ENCODE measurements around the gene NDST1. TPM values are rescaled to one million over a fixed set of nuclear protein-coding genes. Genes with fewer than 3 reads are reported as not detected.
A peak's percentile ranks its signal among the peaks of the same experiment; 100 is the strongest.

Gene NDST1
- total and polyA plus RNA-seq, 12 donors = 14.8 to 86.1 (median 58.5) TPM

DNA sequence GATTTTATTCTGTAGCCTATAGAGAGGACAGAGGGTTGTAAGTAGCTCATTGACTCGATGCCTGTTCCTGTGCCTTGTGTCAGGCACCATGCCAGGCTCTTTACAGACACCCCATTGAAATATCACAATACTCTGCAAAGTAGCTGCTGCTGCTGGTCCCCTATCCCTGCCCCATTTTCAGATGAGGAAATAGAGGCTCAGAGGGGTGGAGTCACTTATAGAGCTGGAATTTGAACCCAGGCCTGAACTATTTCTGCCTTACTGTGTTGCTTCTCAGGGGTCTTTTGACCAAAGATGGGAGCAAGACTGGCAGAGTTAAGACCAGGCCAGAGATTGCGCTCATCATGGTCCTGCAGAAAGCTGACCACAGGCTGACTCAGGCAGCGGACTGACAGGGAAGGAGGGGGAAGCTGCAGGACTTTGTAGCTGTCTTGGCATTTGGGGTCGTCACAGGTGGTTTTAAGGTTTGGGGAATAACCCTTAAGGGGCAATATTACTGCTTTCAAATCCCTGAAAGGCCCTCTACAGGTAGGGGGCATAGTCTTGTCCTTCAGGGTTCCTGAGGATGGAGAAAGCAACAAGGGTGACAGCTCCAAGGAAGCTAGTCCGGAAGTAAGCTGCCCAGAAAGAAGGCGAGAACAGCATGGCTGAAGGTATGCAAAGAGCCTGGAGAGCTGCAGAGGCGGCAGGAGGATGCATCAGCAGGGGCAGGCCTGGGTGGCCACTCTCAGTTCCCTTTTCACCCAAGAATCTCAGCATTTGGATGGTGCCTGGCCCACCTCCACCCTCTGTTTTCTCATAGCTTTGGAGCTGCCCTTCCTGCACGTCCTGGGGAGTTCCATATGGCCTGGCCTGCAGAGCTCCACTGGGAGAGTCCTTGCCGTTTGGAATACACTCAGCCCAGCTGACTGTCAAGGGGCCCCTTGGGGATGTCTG, 18.3 kb upstream of the NDST1 start:
- Histone ChIP-seq H3K27ac (peak overlapping the region; percentile 90 to 99 (median 96)), H3K27me3 (no peaks in the 10 kb centered on the region), H3K9me3 (no peaks in the 10 kb centered on the region), H3K4me3 (peak overlapping the region in 3 of 10 donors; percentile 6 to 94 (median 94)), H3K4me1 (peaks cover 45 to 87% (median 70%) of the 10 kb centered on the region in 9 donors), H3K36me3 (peaks cover 0 to 15% (median 0%) of the 10 kb centered on the region in 9 donors)
- 39 to 41% methylated on average over 9 of the region's 9 CpGs for WGBS, 2 donors
- peak in 3 of 8 donors; percentile 3 to 4 (median 3) for ATAC-seq
- DNase-seq = peak in 1 of 2 donors; percentile 37
- TF ChIP-seq, protein P1, sequence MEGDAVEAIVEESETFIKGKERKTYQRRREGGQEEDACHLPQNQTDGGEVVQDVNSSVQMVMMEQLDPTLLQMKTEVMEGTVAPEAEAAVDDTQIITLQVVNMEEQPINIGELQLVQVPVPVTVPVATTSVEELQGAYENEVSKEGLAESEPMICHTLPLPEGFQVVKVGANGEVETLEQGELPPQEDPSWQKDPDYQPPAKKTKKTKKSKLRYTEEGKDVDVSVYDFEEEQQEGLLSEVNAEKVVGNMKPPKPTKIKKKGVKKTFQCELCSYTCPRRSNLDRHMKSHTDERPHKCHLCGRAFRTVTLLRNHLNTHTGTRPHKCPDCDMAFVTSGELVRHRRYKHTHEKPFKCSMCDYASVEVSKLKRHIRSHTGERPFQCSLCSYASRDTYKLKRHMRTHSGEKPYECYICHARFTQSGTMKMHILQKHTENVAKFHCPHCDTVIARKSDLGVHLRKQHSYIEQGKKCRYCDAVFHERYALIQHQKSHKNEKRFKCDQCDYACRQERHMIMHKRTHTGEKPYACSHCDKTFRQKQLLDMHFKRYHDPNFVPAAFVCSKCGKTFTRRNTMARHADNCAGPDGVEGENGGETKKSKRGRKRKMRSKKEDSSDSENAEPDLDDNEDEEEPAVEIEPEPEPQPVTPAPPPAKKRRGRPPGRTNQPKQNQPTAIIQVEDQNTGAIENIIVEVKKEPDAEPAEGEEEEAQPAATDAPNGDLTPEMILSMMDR (IDR thresholded peaks at IDR 0.05) = peak in 1 of 9 donors; percentile 3
- intact Hi-C loops (cut with DNase I) = loop anchor here in 8 of 10 donors (1.0 to 10.0 kb wide), 5 partner anchors 27 to 55 kb away; no protein-coding TSS in a partner anchor

DNA sequence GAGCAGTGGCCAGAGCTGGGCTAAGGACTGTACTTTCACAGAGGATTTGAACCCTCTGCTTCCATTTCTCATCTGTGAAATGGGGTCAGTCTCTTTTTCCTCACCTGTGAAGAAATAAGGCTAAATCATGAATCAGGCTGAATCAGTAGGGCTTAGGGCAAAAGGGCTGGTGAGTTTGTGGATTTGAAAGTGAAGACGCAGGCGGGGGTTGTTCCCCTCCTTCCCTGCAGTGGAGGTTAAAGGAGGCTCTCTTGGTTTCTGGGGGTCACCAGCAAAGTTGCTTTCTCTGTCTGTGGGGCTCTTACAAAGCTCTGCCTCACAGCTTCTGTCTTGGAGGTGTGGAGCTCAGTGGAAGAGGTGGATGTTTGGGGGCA, 17.6 kb upstream of the NDST1 start:
- Histone ChIP-seq H3K27ac (peak overlapping the region; percentile 90 to 99 (median 96)), H3K36me3 (peaks cover 0 to 20% (median 0%) of the 10 kb centered on the region in 9 donors), H3K4me1 (peaks cover 45 to 80% (median 67%) of the 10 kb centered on the region in 9 donors), H3K27me3 (no peaks in the 10 kb centered on the region), H3K4me3 (peak overlapping the region in 2 of 10 donors; percentile 6 to 94), H3K9me3 (no peaks in the 10 kb centered on the region)
- DNase-seq (no peak), ATAC-seq (no peak)
- intact Hi-C loops (cut with DNase I) = loop anchor here in 1 of 10 donors (1.0 kb wide), 1 partner anchor 28 kb away; no protein-coding TSS in a partner anchor
- TF ChIP-seq, protein P1 (IDR thresholded peaks at IDR 0.05) = no peak
- 78 to 79% methylated on average over 2 of the region's 2 CpGs for WGBS, 2 donors

DNA sequence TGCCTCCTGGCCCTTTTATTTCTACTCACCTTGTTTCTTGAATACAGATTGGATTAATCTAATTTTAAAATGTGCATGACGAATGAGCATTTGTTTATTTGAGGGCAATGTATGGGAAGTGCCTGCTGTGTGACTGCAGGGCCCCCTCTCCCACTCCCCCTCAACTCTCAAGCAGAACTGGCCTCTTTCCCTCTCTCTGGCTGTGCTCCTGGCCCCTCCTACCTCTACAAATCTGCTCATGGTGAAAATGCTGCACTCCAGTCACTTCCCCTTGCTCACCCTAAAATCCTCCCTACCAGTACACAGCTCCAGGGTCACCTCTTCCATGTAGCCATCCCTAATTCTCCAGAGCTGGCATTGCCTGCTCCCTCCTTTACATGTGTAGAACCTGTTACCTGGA, 17.2 kb upstream of the NDST1 start:
- TF ChIP-seq, protein P1 (IDR thresholded peaks at IDR 0.05) = no peak
- peaks cover 0 to 24% (median 0%) of the 10 kb centered on the region in 9 donors for H3K36me3 ChIP-seq
- no peak for ATAC-seq
- no peak overlapping the region for H3K4me3 ChIP-seq
- 17 to 41% methylated on average over 1 of the region's 1 CpG for WGBS, 2 donors
- no peaks in the 10 kb centered on the region for H3K9me3 ChIP-seq
- H3K27me3 ChIP-seq = no peaks in the 10 kb centered on the region
- peaks cover 45 to 77% (median 68%) of the 10 kb centered on the region in 9 donors for H3K4me1 ChIP-seq
- DNase-seq = no peak
- intact Hi-C loops (cut with DNase I) = loop anchor here in 1 of 10 donors (1.0 kb wide), 1 partner anchor 28 kb away; no protein-coding TSS in a partner anchor
- peak overlapping the region in 9 of 10 donors; percentile 90 to 99 (median 98) for H3K27ac ChIP-seq

DNA sequence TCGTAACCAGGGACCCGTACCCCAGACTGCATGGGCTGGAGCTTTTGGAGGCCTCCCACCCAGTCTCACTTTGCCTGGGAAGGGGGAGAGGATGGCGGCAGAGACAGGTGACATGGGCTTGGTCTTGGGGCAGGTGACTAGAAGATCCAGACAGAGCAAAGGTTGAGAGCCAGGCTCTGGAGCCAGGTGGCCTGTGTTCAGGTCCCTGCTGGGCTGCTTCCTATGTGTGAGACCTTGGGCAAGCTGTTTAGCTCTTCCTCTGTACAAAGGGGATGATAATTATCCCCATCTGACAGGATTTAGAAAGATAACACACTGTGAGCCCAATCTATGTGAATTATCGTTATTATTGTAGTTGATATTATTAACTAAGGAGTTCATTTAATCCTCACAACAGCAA, 16.1 kb upstream of the NDST1 start:
- intact Hi-C loops (cut with DNase I) = no loop called here
- DNase-seq = no peak

More for the DNA sequence above, 16.1 kb upstream of the NDST1 start:
- no peak overlapping the region for H3K4me3 ChIP-seq
- H3K36me3 ChIP-seq = peaks cover 0 to 29% (median 0%) of the 10 kb centered on the region in 9 donors
- TF ChIP-seq, protein P1 (IDR thresholded peaks at IDR 0.05) = no peak
- WGBS, 2 donors = 61 to 64% methylated on average over 4 of the region's 4 CpGs
- no peaks in the 10 kb centered on the region for H3K9me3 ChIP-seq
- H3K27ac ChIP-seq = peak overlapping the region in 9 of 10 donors; percentile 47 to 99 (median 95)
- peaks cover 45 to 88% (median 75%) of the 10 kb centered on the region in 9 donors for H3K4me1 ChIP-seq
- H3K27me3 ChIP-seq = no peaks in the 10 kb centered on the region
- no peak for ATAC-seq

Measured in heart right ventricle (tissue), 16 donors.